HG02938 (cell line): ENCODE measurements around the gene RHBDF1.

Experiments used
- ATAC-seq: cut with Tn5 transposase; IDR thresholded peaks from one replicate; pipeline ENCODE4 v1.9.1; 2021; ENCODE audit warnings: mild to moderate bottlenecking, moderate library complexity; ENCODE audit not compliant: unreplicated experiment

Gene RHBDF1, protein sequence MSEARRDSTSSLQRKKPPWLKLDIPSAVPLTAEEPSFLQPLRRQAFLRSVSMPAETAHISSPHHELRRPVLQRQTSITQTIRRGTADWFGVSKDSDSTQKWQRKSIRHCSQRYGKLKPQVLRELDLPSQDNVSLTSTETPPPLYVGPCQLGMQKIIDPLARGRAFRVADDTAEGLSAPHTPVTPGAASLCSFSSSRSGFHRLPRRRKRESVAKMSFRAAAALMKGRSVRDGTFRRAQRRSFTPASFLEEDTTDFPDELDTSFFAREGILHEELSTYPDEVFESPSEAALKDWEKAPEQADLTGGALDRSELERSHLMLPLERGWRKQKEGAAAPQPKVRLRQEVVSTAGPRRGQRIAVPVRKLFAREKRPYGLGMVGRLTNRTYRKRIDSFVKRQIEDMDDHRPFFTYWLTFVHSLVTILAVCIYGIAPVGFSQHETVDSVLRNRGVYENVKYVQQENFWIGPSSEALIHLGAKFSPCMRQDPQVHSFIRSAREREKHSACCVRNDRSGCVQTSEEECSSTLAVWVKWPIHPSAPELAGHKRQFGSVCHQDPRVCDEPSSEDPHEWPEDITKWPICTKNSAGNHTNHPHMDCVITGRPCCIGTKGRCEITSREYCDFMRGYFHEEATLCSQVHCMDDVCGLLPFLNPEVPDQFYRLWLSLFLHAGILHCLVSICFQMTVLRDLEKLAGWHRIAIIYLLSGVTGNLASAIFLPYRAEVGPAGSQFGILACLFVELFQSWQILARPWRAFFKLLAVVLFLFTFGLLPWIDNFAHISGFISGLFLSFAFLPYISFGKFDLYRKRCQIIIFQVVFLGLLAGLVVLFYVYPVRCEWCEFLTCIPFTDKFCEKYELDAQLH

GRCh38 chr16:72561-73548 lies at the start of gene RHBDF1:
Gene RHBDF1, minus strand, starts transcription at chr16:72631. Its CDS starts 7,616 bp downstream, at chr16:65015.
- ATAC-seq, result no peak

GRCh38 chr16:120756-121155 lies 48.3 kb upstream of the RHBDF1 start:
- no peak for ATAC-seq

- no peak for ATAC-seq
Measured at GRCh38 chr16:119835-120491, 47.5 kb upstream of the RHBDF1 start.

DNA sequence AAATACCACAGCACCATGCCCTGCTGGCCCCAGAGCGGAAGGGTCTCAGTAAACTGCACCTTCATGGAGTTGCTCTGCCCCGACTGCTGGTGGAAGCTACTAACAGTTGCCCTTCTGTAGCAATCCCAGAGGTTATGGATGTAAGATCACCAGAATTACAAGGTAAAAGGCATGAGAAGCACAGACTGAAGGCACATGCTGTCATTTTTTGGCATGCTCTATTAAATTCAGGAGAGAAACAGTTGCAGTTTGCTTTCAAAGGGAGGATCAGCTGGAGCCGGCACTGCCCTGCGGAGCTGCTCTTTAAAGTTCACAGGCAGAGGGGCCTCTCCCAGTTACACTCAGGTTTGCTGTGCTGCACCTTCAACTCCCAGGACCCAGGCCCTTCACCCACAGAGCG lies 46.9 kb upstream of the RHBDF1 start:
- no peak for ATAC-seq

GRCh38 chr16:118857-119256 lies 46.4 kb upstream of the RHBDF1 start:
- ATAC-seq, result no peak

- no peak for ATAC-seq
Measured at GRCh38 chr16:117379-118365, 45.2 kb upstream of the RHBDF1 start.

DNA sequence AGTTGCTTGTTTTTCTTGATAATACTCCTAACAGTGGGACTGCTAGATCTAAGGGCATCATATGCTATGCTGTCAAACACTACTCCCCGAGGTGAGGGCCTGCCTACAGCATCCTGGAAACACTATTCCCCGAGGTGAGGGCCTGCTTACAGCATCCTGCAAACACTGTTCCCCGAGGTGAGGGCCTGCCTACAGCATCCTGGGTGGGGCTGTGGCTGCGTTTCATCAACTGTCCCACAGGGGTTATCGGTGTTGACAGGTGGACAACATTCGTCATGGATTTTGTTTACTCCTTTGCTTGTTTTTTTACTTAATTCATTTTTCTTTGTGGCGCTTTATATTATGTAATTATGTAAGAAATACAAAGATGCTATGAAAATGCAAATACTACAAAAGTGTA lies 43.6 kb upstream of the RHBDF1 start:
- ATAC-seq, result no peak

- no peak for ATAC-seq
Measured at GRCh38 chr16:114327-114726, 41.9 kb upstream of the RHBDF1 start.

DNA sequence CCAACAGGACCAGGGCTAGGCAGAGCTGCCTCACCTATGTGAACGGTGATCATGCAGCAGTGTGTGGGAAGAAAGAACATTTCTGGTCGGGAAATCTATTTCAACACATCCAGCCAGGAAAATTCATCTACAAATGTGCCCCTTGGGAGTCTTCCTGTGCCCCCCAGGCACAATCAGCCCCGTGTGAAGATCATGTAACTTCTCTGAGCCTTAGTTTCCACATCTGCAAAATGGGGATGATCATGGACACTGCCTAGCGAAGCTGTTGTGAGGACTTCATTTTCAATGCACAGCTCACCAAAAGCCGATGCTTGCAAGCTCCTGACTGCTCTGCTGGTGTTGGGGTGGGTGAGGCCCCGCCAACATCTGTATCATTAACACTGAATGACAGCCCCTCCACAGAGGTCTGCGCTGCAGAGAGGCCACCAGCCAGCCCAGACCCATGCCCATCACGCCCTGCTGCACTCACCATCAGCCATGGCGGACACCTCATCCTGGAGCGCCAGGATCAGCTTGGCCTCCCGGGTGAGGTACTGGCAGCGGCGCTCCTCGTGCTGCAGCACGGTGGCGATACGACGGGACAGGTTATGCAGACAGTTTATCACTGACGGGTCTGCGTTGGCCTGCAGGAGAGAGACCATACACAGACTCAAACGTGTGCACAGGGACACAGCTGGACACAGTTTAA lies 39.9 kb upstream of the RHBDF1 start:
- ATAC-seq, result no peak

DNA sequence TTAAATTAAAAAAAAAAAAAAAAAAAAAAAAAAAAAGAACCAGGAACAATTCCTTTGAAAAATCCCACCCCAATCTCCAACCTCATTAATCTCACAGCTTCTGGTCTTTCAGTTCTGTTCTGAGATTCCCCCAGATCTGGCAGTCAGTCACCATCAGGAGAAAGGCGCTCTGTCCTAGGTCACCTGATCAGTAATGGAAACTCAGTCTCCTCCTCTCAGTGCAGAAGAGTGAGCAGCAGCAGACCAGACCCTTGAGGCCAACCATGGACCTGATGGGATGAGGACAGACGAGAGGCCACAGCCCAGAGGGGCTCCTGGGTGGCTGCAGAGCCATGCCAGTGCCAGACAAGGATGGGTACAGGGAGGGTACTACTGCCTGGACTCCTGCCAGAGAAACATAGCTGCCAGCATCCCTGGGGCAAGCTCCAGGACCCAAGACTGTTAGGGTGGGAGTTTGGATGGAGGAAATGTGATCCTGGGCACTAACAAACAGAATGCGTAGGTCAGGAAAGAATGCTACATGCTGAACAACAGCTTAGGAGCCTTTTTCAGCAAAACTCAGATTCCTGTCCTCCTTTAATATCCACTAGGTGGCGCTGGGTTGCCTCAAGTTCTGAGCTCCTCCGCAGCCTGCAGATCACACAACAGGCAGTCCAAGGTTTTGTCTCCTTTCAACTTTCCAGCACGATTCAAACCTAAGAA lies 34.3 kb upstream of the RHBDF1 start:
- ATAC-seq, result no peak

DNA sequence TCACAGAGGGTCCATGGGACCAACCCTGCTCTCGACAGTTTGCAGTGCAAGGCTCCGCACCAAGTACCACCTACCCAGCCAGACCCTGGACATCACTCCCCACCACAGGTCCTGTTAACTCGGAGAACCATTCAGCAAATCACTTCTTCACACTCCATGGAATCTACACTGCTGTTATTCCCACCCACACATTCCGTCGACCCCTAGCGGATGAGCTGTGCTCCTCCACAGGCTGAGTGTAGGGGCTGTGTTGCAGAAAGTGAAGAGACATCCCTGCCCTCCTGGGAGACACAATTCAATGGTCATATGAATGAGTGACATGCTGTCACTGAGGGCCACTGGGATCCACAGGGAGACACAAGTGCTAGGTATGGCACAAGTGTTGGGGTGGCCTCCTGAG lies 33.1 kb upstream of the RHBDF1 start:
- ATAC-seq, result no peak

- ATAC-seq, result no peak
Measured at GRCh38 chr16:104928-105327, 32.5 kb upstream of the RHBDF1 start.

DNA sequence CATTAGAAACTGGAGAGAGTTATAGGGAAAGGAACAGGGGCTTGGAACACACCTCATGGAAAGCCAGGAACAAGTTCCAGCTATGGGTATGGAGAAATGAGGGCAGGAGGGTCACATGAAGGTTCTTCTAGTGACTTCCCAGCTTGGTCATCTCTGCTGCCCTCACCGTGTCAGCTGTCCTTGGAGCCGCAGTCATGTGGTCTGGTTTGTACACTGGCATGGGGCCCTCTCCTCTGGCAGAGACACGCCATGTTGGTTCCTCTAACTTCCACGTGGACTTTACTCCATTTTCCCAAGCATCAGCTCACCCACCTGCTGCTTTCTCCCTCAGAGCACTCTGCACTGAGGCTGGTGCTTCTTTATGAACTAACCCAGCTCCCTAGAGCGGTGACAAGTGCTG lies 31.9 kb upstream of the RHBDF1 start:
- no peak for ATAC-seq

DNA sequence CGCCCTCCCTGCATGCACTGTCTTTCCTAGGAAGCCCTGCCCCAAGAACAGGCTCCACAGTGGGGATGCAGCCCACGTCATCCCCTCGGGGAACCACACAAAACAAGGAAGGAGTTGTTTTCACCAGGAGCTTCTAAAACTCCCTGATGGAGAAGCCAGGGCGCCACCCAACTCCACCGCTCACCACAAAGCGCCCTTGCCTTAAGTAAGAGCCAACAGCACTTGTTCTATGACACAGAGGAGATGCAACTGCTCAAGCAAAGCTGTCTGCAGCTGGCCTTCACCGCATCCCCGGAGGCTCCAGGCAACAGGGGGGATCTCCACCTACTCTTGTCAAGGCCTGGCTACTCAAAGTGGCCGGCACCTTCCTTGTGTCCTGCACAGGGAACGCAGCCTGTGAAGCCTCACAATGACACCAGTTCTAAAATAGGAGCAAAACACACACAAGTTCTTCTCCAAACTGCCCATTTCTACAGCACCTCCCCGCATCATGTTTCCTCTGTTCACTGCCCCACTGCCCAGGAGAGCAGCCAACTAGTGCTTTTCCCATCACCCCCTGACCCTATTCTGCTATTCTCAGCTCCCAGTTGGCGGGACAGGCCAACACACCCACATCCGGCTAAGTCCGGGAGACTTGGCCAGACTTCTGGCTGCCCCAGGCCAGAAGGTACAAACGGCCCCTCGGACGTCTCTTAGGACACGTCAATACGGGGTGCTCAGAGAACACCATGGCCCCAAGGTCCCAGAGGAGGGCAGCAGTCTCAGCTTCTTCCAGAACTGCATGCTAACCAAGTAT lies 29.8 kb upstream of the RHBDF1 start:
- no peak for ATAC-seq

- no peak for ATAC-seq
Measured at GRCh38 chr16:101586-101985, 29.2 kb upstream of the RHBDF1 start.

DNA sequence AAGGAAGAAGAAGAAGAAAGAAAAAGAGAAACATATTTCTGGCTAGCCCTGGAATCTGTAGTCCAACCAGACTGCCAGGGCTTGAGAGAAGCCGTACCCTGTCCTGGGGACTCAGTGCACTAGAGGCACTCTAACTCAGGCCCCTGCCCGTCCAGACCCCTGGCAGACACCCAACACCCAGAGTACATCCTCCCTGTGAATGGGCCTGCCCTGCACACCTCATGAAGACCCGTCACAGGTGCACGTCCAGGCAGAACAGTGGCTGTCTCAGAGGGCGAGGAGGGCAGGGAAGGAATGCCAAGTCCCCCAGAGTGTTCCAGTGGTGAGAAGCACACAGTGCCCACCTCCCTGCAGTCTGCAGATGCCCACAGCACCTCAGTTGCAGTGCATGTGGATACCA lies 28.6 kb upstream of the RHBDF1 start:
- no peak for ATAC-seq

GRCh38 chr16:97822-98221 lies 25.4 kb upstream of the RHBDF1 start:
- no peak for ATAC-seq
